Glutamatergic neuron (in vitro differentiated cells): ENCODE results near the gene ZMIZ1. TPM values are rescaled to one million over a fixed set of nuclear protein-coding genes. Genes with fewer than 3 reads are reported as not detected.
A peak's percentile ranks its signal among the peaks of the same experiment; 100 is the strongest.

Source experiments
- DNase-seq: peaks from one replicate; pipeline ENCODE4 v3.0.0; 2022
- H3K27ac Mint-ChIP-seq: one replicate; pipeline ENCODE4 v1.8.0; 2020; ENCODE audit warnings: mild to moderate bottlenecking, mixed read lengths, inconsistent platforms; ENCODE audit not compliant: unreplicated experiment
- H3K27me3 Mint-ChIP-seq: one replicate; pipeline ENCODE4 v1.8.0; 2020; ENCODE audit warnings: mild to moderate bottlenecking, moderate library complexity, mixed read lengths, inconsistent platforms; ENCODE audit not compliant: unreplicated experiment
- H3K36me3 Mint-ChIP-seq: one replicate; pipeline ENCODE4 v1.8.0; 2020; ENCODE audit warnings: mild to moderate bottlenecking, mixed read lengths, inconsistent platforms; ENCODE audit not compliant: unreplicated experiment
- H3K4me1 Mint-ChIP-seq: one replicate; pipeline ENCODE4 v1.8.0; 2020; ENCODE audit warnings: mild to moderate bottlenecking, low read depth, mixed read lengths, inconsistent platforms; ENCODE audit not compliant: unreplicated experiment
- H3K4me3 Mint-ChIP-seq: one replicate; pipeline ENCODE4 v1.8.0; 2020; ENCODE audit warnings: mild to moderate bottlenecking, mixed read lengths, inconsistent platforms; ENCODE audit not compliant: unreplicated experiment
- H3K9me3 Mint-ChIP-seq: one replicate; pipeline ENCODE4 v1.8.0; 2020; ENCODE audit warnings: mild to moderate bottlenecking, moderate library complexity, mixed read lengths, inconsistent platforms; ENCODE audit not compliant: unreplicated experiment
- CTCF ChIP-seq: fragments of 200-600 bp; sonication (generic); IDR thresholded peaks from one replicate; pipeline ENCODE4 v1.5.0; 2021; ENCODE audit not compliant: partially characterized antibody, unreplicated experiment
- total RNA-seq: library from RNA; stranded (reverse); fragmentation: NEBNext Ultra II Directional; extraction: Animal tissue kit (Norgen Biotek cat#: 25700); gene quantifications from one replicate; pipeline ENCODE4 v1.2.1, GENCODE V29; 2021; ENCODE audit not compliant: unreplicated experiment

Gene ZMIZ1
- total RNA-seq, 1 donor from 2014 or later: 230 TPM

GRCh38 chr10:79269969-79270368, 201.2 kb downstream of the ZMIZ1 start:
- peaks cover 75% of the 10 kb centered on the region for H3K4me1 Mint-ChIP-seq
- no peak for DNase-seq
- H3K36me3 Mint-ChIP-seq: peaks cover 4% of the 10 kb centered on the region
- H3K9me3 Mint-ChIP-seq: peaks cover 50% of the 10 kb centered on the region
- no peak for TF ChIP-seq CTCF
- H3K27me3 Mint-ChIP-seq: peaks cover 55% of the 10 kb centered on the region
- H3K27ac Mint-ChIP-seq: peak overlapping the region; percentile 99
- peak overlapping the region; percentile 76 for H3K4me3 Mint-ChIP-seq

GRCh38 chr10:79270466-79271246, 201.9 kb downstream of the ZMIZ1 start:
- Mint-ChIP-seq H3K36me3 (peaks cover 4% of the 10 kb centered on the region), H3K27me3 (peaks cover 58% of the 10 kb centered on the region), H3K4me1 (peaks cover 74% of the 10 kb centered on the region), H3K9me3 (peaks cover 51% of the 10 kb centered on the region), H3K4me3 (peak overlapping the region; percentile 67), H3K27ac (peak overlapping the region; percentile 99)
- peak; percentile 77 for DNase-seq
- TF ChIP-seq CTCF: peak; percentile 54

GRCh38 chr10:79272353-79272752, 203.6 kb downstream of the ZMIZ1 start:
- H3K4me3 Mint-ChIP-seq: peak overlapping the region; percentile 70
- peak overlapping the region; percentile 99 for H3K27ac Mint-ChIP-seq
- no peak for DNase-seq
- peaks cover 4% of the 10 kb centered on the region for H3K36me3 Mint-ChIP-seq
- peak; percentile 9 for TF ChIP-seq CTCF
- peaks cover 75% of the 10 kb centered on the region for H3K4me1 Mint-ChIP-seq
- H3K27me3 Mint-ChIP-seq: peaks cover 59% of the 10 kb centered on the region
- H3K9me3 Mint-ChIP-seq: peaks cover 56% of the 10 kb centered on the region

- no peak for TF ChIP-seq CTCF
- Mint-ChIP-seq H3K9me3 (peaks cover 51% of the 10 kb centered on the region), H3K4me1 (peaks cover 78% of the 10 kb centered on the region), H3K36me3 (peaks cover 4% of the 10 kb centered on the region), H3K27me3 (peaks cover 57% of the 10 kb centered on the region), H3K27ac (peak overlapping the region; percentile 74), H3K4me3 (no peak overlapping the region)
- DNase-seq: no peak
Measured at GRCh38 chr10:79273604-79274003, 204.8 kb downstream of the ZMIZ1 start.

- Mint-ChIP-seq H3K36me3 (peaks cover 1% of the 10 kb centered on the region), H3K4me1 (peaks cover 70% of the 10 kb centered on the region), H3K27ac (peak overlapping the region; percentile 74), H3K27me3 (peaks cover 53% of the 10 kb centered on the region), H3K9me3 (peaks cover 49% of the 10 kb centered on the region), H3K4me3 (peak overlapping the region; percentile 30)
- peak; percentile 68 for DNase-seq
- TF ChIP-seq CTCF: no peak
Measured at GRCh38 chr10:79274279-79275104, 205.7 kb downstream of the ZMIZ1 start.
